ENCODE results near the gene HOXC9.
A peak's percentile ranks its signal among the peaks of the same experiment; 100 is the strongest.

Gene HOXC9

DNA sequence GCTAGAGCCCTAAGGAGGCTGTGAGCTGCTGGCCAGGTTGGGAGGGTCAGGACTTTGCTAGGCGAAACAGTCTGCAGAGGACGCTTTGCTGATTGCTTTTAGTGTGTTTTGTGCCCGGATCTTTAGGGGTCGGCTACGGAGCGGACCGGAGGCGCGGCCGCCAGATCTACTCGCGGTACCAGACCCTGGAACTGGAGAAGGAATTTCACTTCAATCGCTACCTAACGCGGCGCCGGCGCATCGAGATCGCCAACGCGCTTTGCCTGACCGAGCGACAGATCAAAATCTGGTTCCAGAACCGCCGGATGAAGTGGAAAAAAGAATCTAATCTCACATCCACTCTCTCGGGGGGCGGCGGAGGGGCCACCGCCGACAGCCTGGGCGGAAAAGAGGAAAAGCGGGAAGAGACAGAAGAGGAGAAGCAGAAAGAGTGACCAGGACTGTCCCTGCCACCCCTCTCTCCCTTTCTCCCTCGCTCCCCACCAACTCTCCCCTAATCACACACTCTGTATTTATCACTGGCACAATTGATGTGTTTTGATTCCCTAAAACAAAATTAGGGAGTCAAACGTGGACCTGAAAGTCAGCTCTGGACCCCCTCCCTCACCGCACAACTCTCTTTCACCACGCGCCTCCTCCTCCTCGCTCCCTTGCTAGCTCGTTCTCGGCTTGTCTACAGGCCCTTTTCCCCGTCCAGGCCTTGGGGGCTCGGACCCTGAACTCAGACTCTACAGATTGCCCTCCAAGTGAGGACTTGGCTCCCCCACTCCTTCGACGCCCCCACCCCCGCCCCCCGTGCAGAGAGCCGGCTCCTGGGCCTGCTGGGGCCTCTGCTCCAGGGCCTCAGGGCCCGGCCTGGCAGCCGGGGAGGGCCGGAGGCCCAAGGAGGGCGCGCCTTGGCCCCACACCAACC is 29.8 kb downstream of the HOXC9 start:
- no peak for DNase-seq

GRCh38 chr12:54030442-54030801 is 30.5 kb downstream of the HOXC9 start:
- no peak for DNase-seq

GRCh38 chr12:54030889-54031471 is 31.0 kb downstream of the HOXC9 start:
- DNase-seq, result no peak

GRCh38 chr12:54031480-54031879 is 31.5 kb downstream of the HOXC9 start:
- DNase-seq, result no peak

GRCh38 chr12:54032086-54032619 is 32.2 kb downstream of the HOXC9 start:
- DNase-seq, result no peak

- DNase-seq, result peak; percentile 62 to 74
Observed at GRCh38 chr12:54032627-54033100, 32.7 kb downstream of the HOXC9 start, which contains the start of gene HOXC5. Gene HOXC5 (plus strand): TSS chr12:54033050. CDS start chr12:54033123, 73 bp downstream.

DNA sequence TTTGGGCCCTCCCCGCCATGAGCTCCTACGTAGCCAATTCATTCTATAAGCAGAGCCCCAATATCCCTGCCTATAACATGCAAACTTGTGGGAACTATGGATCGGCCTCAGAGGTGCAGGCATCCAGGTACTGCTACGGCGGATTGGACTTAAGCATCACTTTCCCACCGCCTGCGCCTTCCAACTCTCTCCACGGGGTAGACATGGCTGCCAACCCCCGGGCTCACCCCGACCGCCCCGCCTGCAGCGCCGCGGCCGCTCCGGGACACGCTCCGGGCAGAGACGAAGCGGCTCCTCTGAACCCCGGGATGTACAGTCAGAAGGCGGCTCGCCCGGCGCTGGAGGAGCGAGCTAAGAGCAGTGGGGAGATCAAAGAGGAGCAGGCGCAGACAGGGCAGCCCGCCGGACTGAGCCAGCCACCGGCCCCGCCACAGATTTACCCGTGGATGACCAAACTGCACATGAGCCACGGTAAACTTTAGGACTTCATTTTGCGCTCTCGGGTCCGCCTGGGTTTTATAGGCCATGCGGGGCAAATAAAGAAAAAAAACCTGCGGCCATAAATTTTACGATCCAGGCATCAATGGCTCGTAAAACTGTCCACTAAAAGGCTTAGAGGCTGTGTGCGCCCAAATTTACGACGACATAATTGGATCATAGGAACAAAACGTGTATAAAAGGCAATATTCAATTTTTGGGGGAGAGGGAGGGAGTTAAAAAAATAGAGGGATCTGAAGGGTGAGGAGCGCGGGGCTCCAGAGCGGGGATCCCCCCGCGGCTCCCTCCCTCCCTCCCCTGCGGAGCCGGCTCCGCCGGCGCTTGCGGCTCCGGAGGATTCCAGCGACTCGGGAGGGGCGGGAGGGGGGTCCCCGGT is 33.4 kb downstream of the HOXC9 start:
- DNase-seq, result no peak

DNA sequence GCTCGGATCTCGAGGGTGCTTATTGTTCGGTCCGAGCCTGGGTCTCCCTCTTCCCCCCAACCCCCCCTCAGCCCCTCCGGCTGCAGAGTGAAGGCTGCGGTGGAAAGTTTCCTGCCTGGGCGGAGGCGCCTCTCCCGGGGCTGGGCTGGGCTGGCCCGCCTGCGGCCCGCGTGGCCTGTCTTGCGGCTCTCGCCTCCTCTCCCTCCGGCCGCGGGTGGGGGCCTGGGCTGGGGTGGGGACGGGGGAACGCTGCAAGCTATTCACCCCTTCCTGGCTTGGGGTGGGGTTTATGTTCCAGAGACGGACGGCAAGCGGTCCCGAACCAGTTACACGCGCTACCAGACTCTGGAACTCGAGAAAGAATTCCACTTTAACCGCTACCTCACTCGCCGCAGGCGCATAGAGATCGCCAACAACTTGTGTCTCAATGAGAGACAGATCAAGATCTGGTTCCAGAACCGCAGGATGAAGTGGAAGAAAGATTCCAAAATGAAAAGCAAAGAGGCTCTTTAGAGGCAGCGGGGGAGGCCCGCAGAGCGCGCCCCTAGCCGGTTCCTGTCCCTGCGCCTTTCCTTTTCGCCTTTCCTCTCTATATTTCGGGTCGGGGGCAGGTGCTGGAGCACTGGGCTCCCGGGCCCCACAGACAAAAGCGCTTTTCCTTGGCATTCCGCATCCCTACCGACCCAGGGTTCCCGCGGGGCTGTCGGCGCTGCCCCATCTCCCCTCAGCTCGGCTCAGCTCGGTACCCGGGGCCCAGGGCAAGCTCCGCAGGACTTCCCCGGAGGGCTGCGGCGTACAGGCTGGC is 34.2 kb downstream of the HOXC9 start:
- DNase-seq, result no peak

DNA sequence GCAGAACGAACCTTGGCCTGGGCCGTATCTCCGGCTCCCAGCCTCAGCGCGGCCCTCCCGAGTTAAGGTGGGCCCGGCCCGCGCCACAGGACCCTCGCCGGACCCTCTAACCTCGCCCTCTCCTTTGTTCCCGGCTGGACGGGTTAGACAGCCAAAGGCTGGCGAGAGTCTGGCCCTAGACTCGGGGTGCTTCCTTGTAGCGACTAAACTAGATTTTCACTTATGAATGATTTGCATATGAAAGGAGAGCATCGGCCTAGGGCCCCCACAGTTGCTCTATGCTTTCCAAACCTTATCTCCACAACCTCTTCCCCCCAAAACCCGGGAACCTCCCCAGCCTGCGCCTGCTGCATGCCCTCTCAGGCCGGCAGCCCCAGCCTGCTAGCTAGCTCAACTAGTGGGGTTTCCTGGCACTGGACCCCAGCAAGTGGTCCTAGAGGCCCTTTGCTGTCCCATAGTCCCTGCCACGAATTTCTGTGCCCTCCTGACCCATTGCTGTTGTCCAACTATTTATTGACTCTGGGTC is 34.9 kb downstream of the HOXC9 start:
- DNase-seq, result no peak

DNA sequence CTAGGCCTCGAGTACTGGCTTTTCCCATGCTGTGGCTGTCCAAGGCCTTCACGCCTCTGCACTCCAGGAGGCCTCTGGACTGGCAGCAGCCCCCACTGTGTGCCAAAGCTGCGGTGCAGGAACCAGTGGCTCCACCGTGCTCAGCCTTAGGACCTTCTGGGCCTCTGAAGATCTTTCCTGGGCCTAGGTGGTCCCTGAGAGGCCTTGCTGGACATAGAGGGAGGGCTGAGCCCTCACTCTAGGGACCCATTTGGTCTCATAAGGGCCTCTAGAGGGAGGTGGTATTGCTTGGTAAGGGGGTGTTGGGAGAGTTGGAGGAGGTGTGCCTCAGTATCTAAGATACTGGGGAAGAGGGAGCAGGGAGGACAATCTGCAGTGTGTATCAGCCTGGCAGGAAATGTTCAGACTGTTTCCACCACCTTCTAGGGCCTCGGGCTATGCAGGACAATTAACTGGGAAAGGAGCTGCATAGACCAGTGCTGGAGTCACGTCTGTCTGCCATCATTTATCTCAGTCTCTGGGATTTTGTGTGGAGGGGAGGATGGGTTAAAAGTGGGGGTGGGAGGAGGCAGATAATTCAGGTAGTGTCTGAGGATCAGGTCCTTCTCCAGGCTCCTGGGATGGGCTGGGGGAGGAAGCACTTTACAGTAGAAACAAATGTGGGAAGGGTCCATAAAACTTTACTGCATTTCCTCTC is 35.8 kb downstream of the HOXC9 start:
- no peak for DNase-seq

- no peak for DNase-seq
Observed at GRCh38 chr12:54036620-54037359, 36.8 kb downstream of the HOXC9 start.

DNA sequence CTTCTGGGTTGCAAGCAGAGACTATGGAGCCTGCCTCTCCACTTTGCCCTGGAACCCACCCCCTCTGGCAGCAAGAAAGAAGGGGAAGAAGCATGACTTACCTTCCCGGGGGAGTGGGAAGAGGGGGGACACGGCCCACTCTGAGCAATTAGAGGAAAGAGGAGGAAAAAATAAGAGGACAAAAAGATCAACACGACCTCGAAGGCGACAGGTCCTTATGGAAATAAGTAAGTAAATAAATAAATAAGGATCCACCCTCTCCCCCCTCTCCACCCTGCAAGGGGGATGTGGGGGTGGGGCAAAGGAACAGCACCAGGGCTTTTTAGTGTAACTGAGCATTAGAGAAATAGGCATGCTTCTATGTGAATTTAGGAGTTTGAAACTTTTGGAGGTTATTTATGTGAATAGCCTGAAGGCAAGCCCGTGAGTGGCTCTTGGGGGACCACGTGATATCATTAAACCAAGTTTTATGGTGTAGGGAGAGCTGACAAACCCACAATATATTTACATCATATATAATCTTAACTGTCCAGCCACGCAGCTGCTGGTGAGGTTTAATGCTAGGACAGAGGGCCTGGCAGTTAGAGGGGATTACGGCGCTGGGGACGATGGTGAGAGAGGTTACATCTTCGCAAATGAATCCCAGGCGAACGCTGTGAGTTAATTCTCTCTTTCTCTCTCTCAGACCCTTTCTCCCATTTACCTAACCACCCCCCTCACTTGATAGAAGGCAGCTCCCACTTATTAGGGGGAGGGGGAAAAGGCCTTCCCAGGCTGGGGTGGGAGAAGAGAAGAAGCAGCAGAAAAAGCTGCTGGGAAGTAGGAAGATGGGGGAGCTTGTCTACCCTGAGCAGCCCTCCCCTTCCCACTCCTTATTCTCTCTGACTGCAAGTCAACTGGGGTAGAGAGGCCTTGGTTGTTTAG is 37.7 kb downstream of the HOXC9 start:
- no peak for DNase-seq

DNA sequence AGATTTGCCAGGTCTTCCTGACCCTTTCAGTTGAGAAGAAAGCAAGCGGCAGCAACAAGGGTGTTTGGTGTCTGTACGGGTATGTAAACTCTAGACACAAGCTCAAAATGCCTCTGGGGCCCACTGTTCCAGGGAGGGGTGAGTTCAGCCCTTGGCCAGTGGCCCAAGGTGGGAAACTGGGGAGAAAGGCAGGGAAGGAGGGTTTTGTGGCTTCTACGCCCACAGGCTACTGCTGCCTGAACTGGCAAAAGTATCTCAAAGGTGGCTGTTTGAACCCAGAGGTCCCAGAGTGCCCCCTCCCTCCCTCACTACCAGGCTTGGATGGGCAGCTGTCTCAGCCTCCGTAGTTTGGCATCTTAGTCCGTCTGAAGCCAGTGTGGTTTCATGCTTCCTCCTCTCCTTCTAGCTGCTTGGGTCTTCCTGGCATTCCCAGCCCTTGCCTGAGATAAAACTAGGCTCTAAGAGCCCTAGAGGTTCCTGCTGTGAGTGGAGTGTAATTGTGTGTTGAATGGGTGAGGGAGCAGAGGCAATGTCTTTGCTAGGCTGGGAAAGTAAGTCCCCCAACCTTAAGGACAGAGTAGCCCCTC is 38.4 kb downstream of the HOXC9 start:
- DNase-seq, result no peak

- no peak for DNase-seq
Observed at GRCh38 chr12:54038871-54039414, 39.0 kb downstream of the HOXC9 start.

DNA sequence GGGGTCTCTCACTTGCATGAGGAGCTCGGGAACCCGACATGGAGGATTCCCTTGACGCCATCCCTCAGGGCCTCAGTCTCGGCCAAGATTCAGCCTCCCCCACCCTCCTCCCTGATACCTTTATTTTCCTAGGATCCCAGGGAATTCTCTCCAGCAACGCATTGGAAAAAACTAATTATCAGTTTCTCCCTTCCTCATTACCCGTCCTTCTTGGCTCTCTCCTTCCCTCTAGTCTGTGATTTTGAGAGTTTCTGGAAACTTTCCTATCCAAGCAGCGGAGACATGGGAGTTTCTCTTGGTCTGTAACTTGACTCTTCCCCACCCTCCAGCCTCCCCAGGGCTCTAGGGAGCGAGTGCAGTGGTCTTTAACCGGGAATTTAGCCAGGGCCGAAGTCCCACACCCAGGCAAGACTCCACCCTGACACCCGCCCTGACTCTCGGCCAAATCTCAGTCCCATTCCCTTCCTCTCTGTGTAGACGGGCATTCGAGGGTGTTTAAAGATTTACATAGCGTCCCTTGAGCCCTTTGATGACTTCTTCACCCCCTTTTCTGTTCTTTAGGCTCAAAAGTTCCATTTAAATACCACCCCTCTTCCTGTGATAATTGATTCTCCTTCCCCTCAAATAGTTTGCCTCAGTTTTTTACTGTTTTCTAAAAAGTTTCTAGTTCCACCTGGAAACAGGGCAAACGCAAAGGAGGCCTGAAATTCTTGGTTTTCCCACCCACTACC is 39.6 kb downstream of the HOXC9 start:
- no peak for DNase-seq

GRCh38 chr12:54040148-54040494 is 40.2 kb downstream of the HOXC9 start:
- DNase-seq, result no peak

GRCh38 chr12:54040648-54041047 is 40.7 kb downstream of the HOXC9 start:
- no peak for DNase-seq

DNA sequence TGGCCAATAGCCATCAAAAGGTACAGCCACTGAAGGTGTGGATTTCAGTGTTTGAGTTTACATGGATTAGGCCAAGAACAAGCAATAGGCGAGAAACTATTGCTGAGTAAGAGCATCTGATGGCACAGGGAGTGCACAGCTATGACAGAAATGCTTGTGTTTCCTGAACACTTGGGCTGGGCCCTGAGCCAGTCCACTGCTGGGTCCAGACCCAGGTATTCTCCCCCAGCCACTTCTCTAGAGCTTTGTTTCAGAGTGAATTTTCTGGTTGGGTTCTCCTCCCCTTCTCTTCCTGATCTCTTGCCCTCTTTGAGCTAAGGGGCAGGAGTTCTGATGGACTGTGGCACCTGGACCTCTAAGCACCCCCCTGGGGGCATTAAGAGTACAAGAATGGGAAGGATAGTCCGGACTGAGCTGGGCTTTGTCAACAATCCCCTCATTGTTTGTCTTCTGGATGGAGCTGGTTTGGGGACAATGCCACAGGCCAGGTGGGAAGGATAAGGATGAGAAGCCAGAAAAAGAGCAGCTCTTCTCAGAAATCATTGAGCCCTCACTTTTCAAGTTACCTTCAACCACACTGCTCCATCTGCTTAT is 41.2 kb downstream of the HOXC9 start:
- DNase-seq, result no peak
